ENCODE data around the gene XG. TPM values are rescaled to one million over a fixed set of nuclear protein-coding genes. Genes with fewer than 3 reads are reported as not detected.

XG gene
- total RNA-seq, 4 donors from 2014 or later: 0.76 TPM; not detected in 3

GRCh38 chrX:2708592-2709188 is 43.1 kb upstream of the XG start:
- H3K9me3 ChIP-seq: no peaks in the 10 kb centered on the region
- peaks cover 0 to 21% of the 10 kb centered on the region in 2 donors for H3K4me1 ChIP-seq
- DNase-seq: no peak
- intact Hi-C loops (cut with DNase I; ENCODE audit: low total_unique reads): no loop called here
- no peaks in the 10 kb centered on the region for H3K36me3 ChIP-seq
- no peak overlapping the region for H3K4me3 ChIP-seq
- no peaks in the 10 kb centered on the region for H3K27me3 ChIP-seq
- no peak overlapping the region for H3K27ac ChIP-seq
- TF ChIP-seq POLR2A (IDR thresholded peaks at IDR 0.05): no peak
- TF ChIP-seq, protein P1, sequence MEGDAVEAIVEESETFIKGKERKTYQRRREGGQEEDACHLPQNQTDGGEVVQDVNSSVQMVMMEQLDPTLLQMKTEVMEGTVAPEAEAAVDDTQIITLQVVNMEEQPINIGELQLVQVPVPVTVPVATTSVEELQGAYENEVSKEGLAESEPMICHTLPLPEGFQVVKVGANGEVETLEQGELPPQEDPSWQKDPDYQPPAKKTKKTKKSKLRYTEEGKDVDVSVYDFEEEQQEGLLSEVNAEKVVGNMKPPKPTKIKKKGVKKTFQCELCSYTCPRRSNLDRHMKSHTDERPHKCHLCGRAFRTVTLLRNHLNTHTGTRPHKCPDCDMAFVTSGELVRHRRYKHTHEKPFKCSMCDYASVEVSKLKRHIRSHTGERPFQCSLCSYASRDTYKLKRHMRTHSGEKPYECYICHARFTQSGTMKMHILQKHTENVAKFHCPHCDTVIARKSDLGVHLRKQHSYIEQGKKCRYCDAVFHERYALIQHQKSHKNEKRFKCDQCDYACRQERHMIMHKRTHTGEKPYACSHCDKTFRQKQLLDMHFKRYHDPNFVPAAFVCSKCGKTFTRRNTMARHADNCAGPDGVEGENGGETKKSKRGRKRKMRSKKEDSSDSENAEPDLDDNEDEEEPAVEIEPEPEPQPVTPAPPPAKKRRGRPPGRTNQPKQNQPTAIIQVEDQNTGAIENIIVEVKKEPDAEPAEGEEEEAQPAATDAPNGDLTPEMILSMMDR (IDR thresholded peaks at IDR 0.05): no peak

DNA sequence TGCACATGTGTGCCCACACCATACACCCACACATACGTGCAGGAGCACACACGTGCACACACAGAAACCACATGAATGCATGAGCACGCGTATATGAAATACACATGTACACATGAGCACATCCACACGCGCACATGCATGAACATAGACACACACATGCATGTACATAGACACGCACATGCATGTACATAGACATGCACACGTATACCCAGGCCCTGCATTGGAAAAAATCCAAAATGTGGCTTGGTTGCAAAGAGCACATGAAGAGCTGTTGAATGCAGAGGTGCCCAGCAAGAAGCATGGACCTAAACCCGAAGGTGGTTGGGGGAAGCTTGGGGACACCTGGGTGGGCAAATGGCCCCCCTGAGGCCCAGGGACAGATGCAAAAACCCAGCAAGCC is 42.3 kb upstream of the XG start:
- Histone ChIP-seq H3K36me3 (no peaks in the 10 kb centered on the region), H3K4me1 (peaks cover 0 to 17% of the 10 kb centered on the region in 2 donors), H3K9me3 (no peaks in the 10 kb centered on the region), H3K27me3 (no peaks in the 10 kb centered on the region), H3K4me3 (no peak overlapping the region), H3K27ac (peak overlapping the region in 1 of 2 donors; percentile 75)
- intact Hi-C loops (cut with DNase I; ENCODE audit: low total_unique reads): no loop called here
- DNase-seq: no peak
- no peak for TF ChIP-seq POLR2A (IDR thresholded peaks at IDR 0.05)
- TF ChIP-seq, protein P1 (IDR thresholded peaks at IDR 0.05): no peak

DNA sequence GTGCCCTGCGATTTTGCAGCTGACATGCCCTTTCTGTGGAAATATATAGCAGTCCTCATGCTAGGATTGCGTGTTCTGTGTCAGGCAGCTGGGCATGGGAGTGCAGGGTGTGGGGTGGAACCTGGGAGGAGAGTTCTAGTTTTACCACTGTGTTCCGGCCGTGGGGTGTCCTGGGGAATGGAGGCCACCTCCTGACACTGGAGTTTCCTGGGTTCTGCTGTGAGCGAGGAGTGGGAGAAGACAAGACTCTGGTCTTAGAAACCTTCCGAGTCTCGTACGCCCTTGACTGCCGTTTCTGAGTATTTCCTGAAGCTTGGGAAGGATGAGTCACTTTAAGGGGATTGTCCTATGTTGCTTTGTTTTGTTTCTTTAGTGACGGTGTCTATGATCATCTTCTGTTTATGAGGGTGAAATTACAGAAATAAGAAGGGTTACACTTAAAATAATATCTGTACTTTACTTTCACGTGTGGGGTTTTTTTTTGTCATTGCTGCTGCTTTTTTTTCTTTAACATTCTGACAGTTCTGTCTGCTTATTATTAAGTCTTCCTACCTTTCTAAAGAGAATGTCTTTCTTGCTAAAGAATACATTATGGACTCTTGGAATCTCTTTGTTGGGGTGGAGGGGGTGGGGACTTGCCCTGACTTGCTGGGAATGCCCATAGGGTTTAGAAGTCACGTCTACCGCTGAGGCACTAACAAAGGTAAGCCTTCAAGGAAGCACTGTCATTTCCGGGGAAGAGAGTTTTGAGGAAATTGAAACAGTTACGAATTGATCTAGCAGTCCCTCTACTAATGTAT is 41.6 kb upstream of the XG start:
- no peaks in the 10 kb centered on the region for H3K36me3 ChIP-seq
- TF ChIP-seq POLR2A (IDR thresholded peaks at IDR 0.05): no peak
- TF ChIP-seq, protein P1 (IDR thresholded peaks at IDR 0.05): no peak
- H3K4me1 ChIP-seq: peaks cover 0 to 17% of the 10 kb centered on the region in 2 donors
- H3K27ac ChIP-seq: peak overlapping the region in 1 of 2 donors; percentile 75
- intact Hi-C loops (cut with DNase I; ENCODE audit: low total_unique reads): no loop called here
- H3K4me3 ChIP-seq: peak overlapping the region in 1 of 2 donors; percentile 0
- DNase-seq: no peak
- H3K27me3 ChIP-seq: no peaks in the 10 kb centered on the region
- H3K9me3 ChIP-seq: no peaks in the 10 kb centered on the region

- H3K4me1 ChIP-seq: peaks cover 0 to 17% of the 10 kb centered on the region in 2 donors
These were observed 40.4 kb upstream of the XG start for GRCh38 chrX:2711441-2711840.

More at GRCh38 chrX:2711441-2711840, 40.4 kb upstream of the XG start:
- H3K27me3 ChIP-seq: no peaks in the 10 kb centered on the region
- intact Hi-C loops (cut with DNase I; ENCODE audit: low total_unique reads): no loop called here
- no peaks in the 10 kb centered on the region for H3K9me3 ChIP-seq
- H3K27ac ChIP-seq: no peak overlapping the region
- TF ChIP-seq, protein P1 (IDR thresholded peaks at IDR 0.05): no peak
- TF ChIP-seq POLR2A (IDR thresholded peaks at IDR 0.05): no peak
- H3K36me3 ChIP-seq: no peaks in the 10 kb centered on the region
- no peak overlapping the region for H3K4me3 ChIP-seq
- DNase-seq: no peak
